ENCODE data around the gene TTC39A.

Gene TTC39A

GRCh38 chr1:51301844-51302162, 28.6 kb downstream of the TTC39A start:
- no peak for TF ChIP-seq CTCF (IDR thresholded peaks at IDR 0.05; ENCODE audit: unreplicated experiment in 3 of 3)
- H3K27ac Mint-ChIP-seq, result peak overlapping the region in 1 of 3 experiments; percentile 54
- H3K4me3 Mint-ChIP-seq, result no peak overlapping the region
- no peaks in the 10 kb centered on the region for H3K36me3 Mint-ChIP-seq (ENCODE audit: low read depth)
- peaks cover 17% of the 10 kb centered on the region for H3K4me1 Mint-ChIP-seq
- H3K27me3 Mint-ChIP-seq (ENCODE audit: low read depth), result peaks cover 11% of the 10 kb centered on the region
- no peaks in the 10 kb centered on the region for H3K9me3 Mint-ChIP-seq

- Mint-ChIP-seq H3K9me3 (no peaks in the 10 kb centered on the region), H3K27ac (peak overlapping the region in 1 of 3 experiments; percentile 54), H3K4me3 (no peak overlapping the region), H3K27me3 (ENCODE audit: low read depth) (peaks cover 7% of the 10 kb centered on the region), H3K4me1 (peaks cover 17% of the 10 kb centered on the region), H3K36me3 (ENCODE audit: low read depth) (no peaks in the 10 kb centered on the region)
- no peak for TF ChIP-seq CTCF (IDR thresholded peaks at IDR 0.05; ENCODE audit: unreplicated experiment in 3 of 3)
Measured at GRCh38 chr1:51301152-51301843, 29.1 kb downstream of the TTC39A start.

- Mint-ChIP-seq H3K4me3 (no peak overlapping the region), H3K27ac (no peak overlapping the region), H3K36me3 (ENCODE audit: low read depth) (no peaks in the 10 kb centered on the region), H3K4me1 (peaks cover 17% of the 10 kb centered on the region), H3K27me3 (ENCODE audit: low read depth) (peaks cover 5% of the 10 kb centered on the region), H3K9me3 (no peaks in the 10 kb centered on the region)
- no peak for TF ChIP-seq CTCF (IDR thresholded peaks at IDR 0.05; ENCODE audit: unreplicated experiment in 3 of 3)
Measured at GRCh38 chr1:51299981-51300670, 30.2 kb downstream of the TTC39A start.

GRCh38 chr1:51299185-51299885, 31.0 kb downstream of the TTC39A start:
- peak overlapping the region in 1 of 3 experiments; percentile 31 for H3K27ac Mint-ChIP-seq
- H3K4me1 Mint-ChIP-seq, result peaks cover 17% of the 10 kb centered on the region
- H3K4me3 Mint-ChIP-seq, result no peak overlapping the region
- H3K9me3 Mint-ChIP-seq, result no peaks in the 10 kb centered on the region
- H3K27me3 Mint-ChIP-seq (ENCODE audit: low read depth), result peaks cover 5% of the 10 kb centered on the region
- no peak for TF ChIP-seq CTCF (IDR thresholded peaks at IDR 0.05; ENCODE audit: unreplicated experiment in 3 of 3)
- H3K36me3 Mint-ChIP-seq (ENCODE audit: low read depth), result no peaks in the 10 kb centered on the region

GRCh38 chr1:51298322-51298705, 32.0 kb downstream of the TTC39A start:
- Mint-ChIP-seq H3K36me3 (ENCODE audit: low read depth) (no peaks in the 10 kb centered on the region), H3K27ac (peak overlapping the region in 2 of 3 experiments; percentile 20 to 31), H3K9me3 (no peaks in the 10 kb centered on the region), H3K27me3 (ENCODE audit: low read depth) (peaks cover 5% of the 10 kb centered on the region), H3K4me1 (peaks cover 12% of the 10 kb centered on the region), H3K4me3 (peak overlapping the region in 2 of 3 experiments; percentile 16 to 19)
- no peak for TF ChIP-seq CTCF (IDR thresholded peaks at IDR 0.05; ENCODE audit: unreplicated experiment in 3 of 3)
